Smooth muscle cell (in vitro differentiated cells): ENCODE data around the gene ANKRD44. TPM values are rescaled to one million over a fixed set of nuclear protein-coding genes. Genes with fewer than 3 reads are reported as not detected.

Experiments
- DNase-seq: peaks from one replicate; lab custom pipeline; 2025; ENCODE audit not compliant: unreplicated experiment; lab: John Stamatoyannopoulos, UW
- H2AFZ ChIP-seq: fragments of 200-600 bp; sonication (generic); 2 replicates; pipeline ENCODE4 v1.6.0; 2016; ENCODE audit warnings: antibody characterized with exemption, low read depth, mild to moderate bottlenecking
- H3F3A ChIP-seq: fragments of 200-600 bp; sonication (generic); 2 replicates; pipeline ENCODE4 v1.6.0; 2017; ENCODE audit warnings: antibody characterized with exemption, low read depth
- H3K27ac ChIP-seq: fragments of 200-600 bp; sonication (generic); 2 replicates; pipeline ENCODE4 v1.5.1; 2016; ENCODE audit warnings: low read depth, mild to moderate bottlenecking
- H3K27me3 ChIP-seq: fragments of 200-600 bp; sonication (generic); 2 replicates; pipeline ENCODE4 v1.6.1; 2016; ENCODE audit warnings: low read depth, mild to moderate bottlenecking
- H3K36me3 ChIP-seq: fragments of 200-600 bp; sonication (generic); 2 replicates; pipeline ENCODE4 v1.5.1; 2016; ENCODE audit warnings: low read depth
- H3K4me1 ChIP-seq: fragments of 200-600 bp; sonication (generic); 2 replicates; pipeline ENCODE4 v1.5.1; 2016; ENCODE audit warnings: low read depth
- H3K4me2 ChIP-seq: fragments of 200-600 bp; sonication (generic); 2 replicates; pipeline ENCODE4 v1.6.0; 2016; ENCODE audit warnings: mild to moderate bottlenecking
- H3K4me3 ChIP-seq: fragments of 200-600 bp; sonication (generic); 2 replicates; pipeline ENCODE4 v1.5.1; 2016; ENCODE audit warnings: mild to moderate bottlenecking
- H3K79me2 ChIP-seq: fragments of 200-600 bp; sonication (generic); 2 replicates; pipeline ENCODE4 v1.6.0; 2016; ENCODE audit warnings: low read depth, mild to moderate bottlenecking
- H3K9ac ChIP-seq: fragments of 200-600 bp; sonication (generic); 2 replicates; pipeline ENCODE4 v1.6.0; 2016; ENCODE audit warnings: low read depth
- H3K9me3 ChIP-seq: fragments of 200-600 bp; sonication (generic); replicated peaks from 2 replicates; pipeline ENCODE4 v1.5.1; 2016; ENCODE audit warnings: low read depth
- H4K20me1 ChIP-seq: fragments of 200-600 bp; sonication (generic); 2 replicates; pipeline ENCODE4 v1.6.0; 2016; ENCODE audit warnings: low read depth
- CTCF ChIP-seq: fragments of 200-600 bp; sonication (generic); IDR thresholded peaks from 2 replicates; pipeline ENCODE4 v1.5.1; 2017; ENCODE audit warnings: borderline replicate concordance, mild to moderate bottlenecking, antibody characterized with exemption; ENCODE audit not compliant: insufficient read depth, poor library complexity, severe bottlenecking
- WGBS: methylation state at CpG from one replicate; pipeline ENCODE4 v1.1.7; 2016; ENCODE audit warnings: low lambda C conversion rate; 5-methylcytosine and 5-hydroxymethylcytosine counted together
- polyA plus RNA-seq: library from polyadenylated mRNA; unstranded; fragments of >200 nt; fragmentation: Nextera tagmentation; extraction: Ambion mirVana; gene quantifications from 2 replicates; pipeline ENCODE4 v1.2.1, GENCODE V29; 2016
- total RNA-seq: library from RNA; depleted of rRNA; stranded (reverse); fragments of >200 nt; gene quantifications from 2 replicates; pipeline ENCODE4 v1.2.3, GENCODE V29; 2014

ANKRD44 gene
- total and polyA plus RNA-seq, 2 experiments from 2014 or later = 3.6 to 5.5 TPM

- Histone ChIP-seq H3K4me3 (no peak overlapping the region), H3K79me2 (no peaks in the 10 kb centered on the region), H3K4me1 (peaks cover 5% of the 10 kb centered on the region), H3K9ac (no peak overlapping the region), H3K27me3 (no peaks in the 10 kb centered on the region), H3K9me3 (no peaks in the 10 kb centered on the region), H3K27ac (no peak overlapping the region), H3K36me3 (no peaks in the 10 kb centered on the region), H3F3A (no peaks in the 10 kb centered on the region), H2AFZ (no peak overlapping the region), H4K20me1 (no peaks in the 10 kb centered on the region), H3K4me2 (no peak overlapping the region)
- no peak for TF ChIP-seq CTCF
- WGBS = 95% methylated on average over 2 of the region's 2 CpGs
- DNase-seq = no peak
Observed at GRCh38 chr2:197073270-197073669, 237.3 kb downstream of the ANKRD44 start.

GRCh38 chr2:197072533-197072932 is 238.0 kb downstream of the ANKRD44 start:
- Histone ChIP-seq H3K4me1 (peaks cover 5% of the 10 kb centered on the region), H2AFZ (no peak overlapping the region), H3K9me3 (no peaks in the 10 kb centered on the region), H4K20me1 (no peaks in the 10 kb centered on the region), H3K4me2 (no peak overlapping the region), H3K27me3 (no peaks in the 10 kb centered on the region), H3K79me2 (no peaks in the 10 kb centered on the region), H3K27ac (no peak overlapping the region), H3K36me3 (no peaks in the 10 kb centered on the region), H3F3A (no peaks in the 10 kb centered on the region), H3K9ac (no peak overlapping the region), H3K4me3 (no peak overlapping the region)
- 92% methylated on average over 3 of the region's 3 CpGs for WGBS
- no peak for TF ChIP-seq CTCF
- no peak for DNase-seq

- Histone ChIP-seq H3K4me3 (no peak overlapping the region), H3K27ac (no peak overlapping the region), H3K36me3 (no peaks in the 10 kb centered on the region), H3K4me2 (no peak overlapping the region), H2AFZ (no peak overlapping the region), H3F3A (no peaks in the 10 kb centered on the region), H4K20me1 (no peaks in the 10 kb centered on the region), H3K9me3 (no peaks in the 10 kb centered on the region), H3K9ac (no peak overlapping the region), H3K79me2 (no peaks in the 10 kb centered on the region), H3K27me3 (no peaks in the 10 kb centered on the region), H3K4me1 (peaks cover 5% of the 10 kb centered on the region)
- no peak for DNase-seq
- 95% methylated on average over 1 of the region's 1 CpG for WGBS
- no peak for TF ChIP-seq CTCF
Observed at GRCh38 chr2:197071790-197072436, 238.7 kb downstream of the ANKRD44 start.

GRCh38 chr2:197071213-197071612 is 239.4 kb downstream of the ANKRD44 start:
- no peaks in the 10 kb centered on the region for H3K36me3 ChIP-seq
- H3K4me3 ChIP-seq = no peak overlapping the region
- H3K4me1 ChIP-seq = peaks cover 5% of the 10 kb centered on the region
- no peaks in the 10 kb centered on the region for H3K79me2 ChIP-seq
- DNase-seq = no peak
- no peak overlapping the region for H3K9ac ChIP-seq
- H3F3A ChIP-seq = no peaks in the 10 kb centered on the region
- no peak overlapping the region for H2AFZ ChIP-seq
- H3K27ac ChIP-seq = no peak overlapping the region
- H3K4me2 ChIP-seq = no peak overlapping the region
- H3K9me3 ChIP-seq = no peaks in the 10 kb centered on the region
- no peak for TF ChIP-seq CTCF
- no peaks in the 10 kb centered on the region for H3K27me3 ChIP-seq
- 98% methylated on average over 1 of the region's 1 CpG for WGBS
- no peaks in the 10 kb centered on the region for H4K20me1 ChIP-seq
